Mesenteric fat pad (tissue), 1 donor: ENCODE data around the gene NFAT5. TPM values are rescaled to one million over a fixed set of nuclear protein-coding genes. Genes with fewer than 3 reads are reported as not detected.

Source experiments
- DNase-seq: peaks from one replicate; pipeline ENCODE4 v3.0.0-alpha.2; 2020; ENCODE audit warnings: low spot score
- total RNA-seq: library from RNA; stranded (reverse); fragmentation: NEBNext Ultra II Directional; extraction: Animal tissue kit (Norgen Biotek cat#: 25700); gene quantifications from one replicate; pipeline ENCODE4 v1.2.1, GENCODE V29; 2021
- donor health status: DM: yes; HTN: yes; CAD: no.

The NFAT5 gene
- total RNA-seq, 1 donor from 2014 or later: 48.3 TPM

GRCh38 chr16:69590590-69590989, 24.8 kb downstream of the NFAT5 start:
- DNase-seq: no peak

GRCh38 chr16:69593751-69594255, 28.0 kb downstream of the NFAT5 start:
- DNase-seq: no peak

- no peak for DNase-seq
Observed at GRCh38 chr16:69595127-69596036, 29.6 kb downstream of the NFAT5 start.

- no peak for DNase-seq
Observed at GRCh38 chr16:69596801-69597200, 31.0 kb downstream of the NFAT5 start.

GRCh38 chr16:69598045-69598444, 32.3 kb downstream of the NFAT5 start:
- DNase-seq: no peak

- DNase-seq: no peak
Observed at GRCh38 chr16:69599731-69600130, 34.0 kb downstream of the NFAT5 start.

- no peak for DNase-seq
Observed at GRCh38 chr16:69600202-69600601, 34.4 kb downstream of the NFAT5 start.

- DNase-seq: no peak
Observed at GRCh38 chr16:69601250-69601649, 35.5 kb downstream of the NFAT5 start.

GRCh38 chr16:69606985-69607384, 41.2 kb downstream of the NFAT5 start:
- DNase-seq: no peak

- no peak for DNase-seq
Observed at GRCh38 chr16:69607674-69608073, 41.9 kb downstream of the NFAT5 start.

GRCh38 chr16:69610356-69610755, 44.6 kb downstream of the NFAT5 start:
- DNase-seq: no peak

GRCh38 chr16:69611103-69611640, 45.4 kb downstream of the NFAT5 start:
- DNase-seq: no peak

GRCh38 chr16:69613378-69614154, 47.8 kb downstream of the NFAT5 start:
- DNase-seq: no peak

- DNase-seq: no peak
Observed at GRCh38 chr16:69615528-69615927, 49.8 kb downstream of the NFAT5 start.

- no peak for DNase-seq
Observed at GRCh38 chr16:69616082-69616481, 50.3 kb downstream of the NFAT5 start.

GRCh38 chr16:69618307-69618706, 52.5 kb downstream of the NFAT5 start:
- DNase-seq: no peak

- DNase-seq: no peak
Observed at GRCh38 chr16:69618721-69619120, 53.0 kb downstream of the NFAT5 start.

- no peak for DNase-seq
Observed at GRCh38 chr16:69619514-69619913, 53.7 kb downstream of the NFAT5 start.

- no peak for DNase-seq
Observed at GRCh38 chr16:69620573-69620972, 54.8 kb downstream of the NFAT5 start.

- DNase-seq: no peak
Observed at GRCh38 chr16:69621225-69621624, 55.5 kb downstream of the NFAT5 start.

GRCh38 chr16:69626256-69626655, 60.5 kb downstream of the NFAT5 start:
- no peak for DNase-seq

GRCh38 chr16:69632828-69633227, 67.1 kb downstream of the NFAT5 start:
- DNase-seq: no peak
